ENCODE data around the gene GPATCH2L.

DNA sequence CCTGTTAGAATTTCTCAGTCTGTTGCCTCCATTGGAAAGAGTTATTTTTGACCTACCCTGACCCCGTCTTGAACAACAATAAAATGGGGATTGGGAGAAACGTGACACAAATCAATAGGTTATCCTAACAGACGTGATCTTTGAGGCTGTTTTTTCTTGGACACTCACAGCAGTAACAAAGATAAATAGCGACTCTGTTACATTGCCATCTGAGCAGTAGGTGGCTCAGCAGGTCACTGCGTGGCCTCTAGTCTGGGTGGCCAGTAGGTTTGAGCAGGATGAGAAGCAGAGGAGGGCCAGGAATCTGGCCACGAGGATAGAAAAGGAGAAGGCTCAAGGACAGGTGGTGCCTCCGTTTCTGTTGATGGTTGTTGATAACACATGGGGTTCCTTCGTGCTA, 101.4 kb downstream of the GPATCH2L start:
- no peak for TF ChIP-seq EZH2 (IDR thresholded peaks at IDR 0.05; ENCODE audit: insufficient read depth, poor library complexity, severe bottlenecking)
- TF ChIP-seq EZH2phosphoT487 (IDR thresholded peaks at IDR 0.05; ENCODE audit: insufficient read depth, low read depth), result no peak

Measured in GM23248 (cell line).